GM19238 (cell line): ENCODE data around the gene MNT.

ENCODE experiments used
- DNase-seq: peaks from one replicate; pipeline ENCODE4 v3.0.0; 2011; ENCODE audit warnings: low spot score; ENCODE audit not compliant: insufficient read length

MNT gene

GRCh38 chr17:2416010-2416734 is 15.3 kb upstream of the MNT start:
- peak; percentile 79 for DNase-seq

- DNase-seq = no peak
Measured at GRCh38 chr17:2415081-2415480, 14.2 kb upstream of the MNT start.

- no peak for DNase-seq
Measured at GRCh38 chr17:2414446-2415064, 13.7 kb upstream of the MNT start.

- DNase-seq = no peak
Measured at GRCh38 chr17:2412561-2413021, 11.7 kb upstream of the MNT start.

GRCh38 chr17:2410951-2411350 is 10.1 kb upstream of the MNT start:
- DNase-seq = no peak

- no peak for DNase-seq
Measured at GRCh38 chr17:2406903-2407790, 6.3 kb upstream of the MNT start.

- DNase-seq = no peak
Measured at GRCh38 chr17:2406271-2406902, 5.5 kb upstream of the MNT start.

GRCh38 chr17:2405247-2405926 is 4.5 kb upstream of the MNT start:
- no peak for DNase-seq

GRCh38 chr17:2403044-2403443 is 2.2 kb upstream of the MNT start:
- DNase-seq = no peak

- no peak for DNase-seq
Measured at GRCh38 chr17:2402544-2402943, 1.7 kb upstream of the MNT start.

GRCh38 chr17:2401426-2402221 is 764 bp upstream of the MNT start:
- DNase-seq = peak; percentile 93

GRCh38 chr17:2400474-2400866 is 390 bp downstream of the MNT start:
- peak; percentile 47 for DNase-seq

- peak; percentile 96 for DNase-seq
Measured at GRCh38 chr17:2399572-2400473, 1.0 kb downstream of the MNT start.

GRCh38 chr17:2398655-2399571 is 1.9 kb downstream of the MNT start:
- no peak for DNase-seq

- DNase-seq = no peak
Measured at GRCh38 chr17:2398182-2398581, 2.7 kb downstream of the MNT start.

- DNase-seq = no peak
Measured at GRCh38 chr17:2397247-2398171, 3.4 kb downstream of the MNT start.
